ENCODE data around the gene RSAD2.

- TF ChIP-seq CTCF (IDR thresholded peaks at IDR 0.05; ENCODE audit: low read depth, low read length), result no peak
- no peak for TF ChIP-seq POLR2A (IDR thresholded peaks at IDR 0.05; ENCODE audit: extremely low read depth, insufficient read length)
- no peak for TF ChIP-seq MYC (IDR thresholded peaks at IDR 0.05; ENCODE audit: low read depth, low read length)
- TF ChIP-seq MAX (IDR thresholded peaks at IDR 0.05; ENCODE audit: low read depth, low read length), result no peak
Observed at GRCh38 chr2:6860296-6860695, 17.3 kb upstream of the RSAD2 start.

All from NB4 (cell line).